ENCODE measurements around the gene ETV6.

DNA sequence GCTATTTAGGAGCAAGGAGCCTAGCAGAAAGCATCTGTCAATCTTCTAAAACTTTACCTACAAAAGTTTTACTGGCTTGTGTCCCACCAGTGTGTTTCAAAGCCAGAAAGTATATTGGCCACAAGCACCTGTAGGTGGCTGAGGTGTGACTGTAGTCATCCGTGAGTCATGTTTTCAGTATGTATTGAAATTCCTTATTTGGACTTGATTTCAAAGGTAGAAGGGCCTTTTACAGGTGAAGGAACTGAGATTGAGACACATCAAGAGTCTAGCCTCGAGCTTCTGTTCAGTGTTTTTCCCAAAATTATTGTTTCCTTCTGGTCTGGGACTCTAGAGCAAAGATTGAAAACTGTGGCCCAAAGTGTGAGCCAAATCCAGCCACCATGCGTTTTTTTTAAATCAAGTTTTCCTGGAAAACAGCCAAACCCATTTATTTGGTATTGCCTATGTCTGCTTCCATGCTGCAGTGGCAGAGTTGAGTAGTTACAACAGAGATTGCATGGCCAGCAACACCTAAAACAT lies 226.0 kb downstream of the ETV6 start:
- TF ChIP-seq POLR2AphosphoS5 (IDR thresholded peaks at IDR 0.05; ENCODE audit: insufficient read depth in 1 of 2, low read depth in 1 of 2) (no peak), POLR2A (IDR thresholded peaks at IDR 0.05) (no peak)
- TF ChIP-seq, protein P1, sequence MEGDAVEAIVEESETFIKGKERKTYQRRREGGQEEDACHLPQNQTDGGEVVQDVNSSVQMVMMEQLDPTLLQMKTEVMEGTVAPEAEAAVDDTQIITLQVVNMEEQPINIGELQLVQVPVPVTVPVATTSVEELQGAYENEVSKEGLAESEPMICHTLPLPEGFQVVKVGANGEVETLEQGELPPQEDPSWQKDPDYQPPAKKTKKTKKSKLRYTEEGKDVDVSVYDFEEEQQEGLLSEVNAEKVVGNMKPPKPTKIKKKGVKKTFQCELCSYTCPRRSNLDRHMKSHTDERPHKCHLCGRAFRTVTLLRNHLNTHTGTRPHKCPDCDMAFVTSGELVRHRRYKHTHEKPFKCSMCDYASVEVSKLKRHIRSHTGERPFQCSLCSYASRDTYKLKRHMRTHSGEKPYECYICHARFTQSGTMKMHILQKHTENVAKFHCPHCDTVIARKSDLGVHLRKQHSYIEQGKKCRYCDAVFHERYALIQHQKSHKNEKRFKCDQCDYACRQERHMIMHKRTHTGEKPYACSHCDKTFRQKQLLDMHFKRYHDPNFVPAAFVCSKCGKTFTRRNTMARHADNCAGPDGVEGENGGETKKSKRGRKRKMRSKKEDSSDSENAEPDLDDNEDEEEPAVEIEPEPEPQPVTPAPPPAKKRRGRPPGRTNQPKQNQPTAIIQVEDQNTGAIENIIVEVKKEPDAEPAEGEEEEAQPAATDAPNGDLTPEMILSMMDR (IDR thresholded peaks at IDR 0.05) = no peak

All from vagina (tissue), 2 donors.